ENCODE results near the gene BMS1. TPM values are rescaled to one million over a fixed set of nuclear protein-coding genes. Genes with fewer than 3 reads are reported as not detected.

BMS1 gene
- total RNA-seq, 4 donors from 2014 or later = 11.5 to 17.4 (median 16.7) TPM

GRCh38 chr10:42754155-42755027 is 28.2 kb upstream of the BMS1 start:
- no peaks in the 10 kb centered on the region for H3K36me3 ChIP-seq
- peak overlapping the region; percentile 24 to 60 (median 57) for H3K27ac ChIP-seq
- TF ChIP-seq CTCF (IDR thresholded peaks at IDR 0.05) = peak in 1 of 6 experiments; percentile 33
- no peak for TF ChIP-seq POLR2A (IDR thresholded peaks at IDR 0.05)
- peaks cover 11 to 48% (median 27%) of the 10 kb centered on the region in 3 donors for H3K4me1 ChIP-seq
- no peaks in the 10 kb centered on the region for H3K9me3 ChIP-seq
- WGBS, 2 donors = no CpG with 5 or more reads among the region's 89 CpGs
- intact Hi-C loops (cut with DNase I) = no loop called here
- H3K27me3 ChIP-seq = peaks cover 0 to 63% (median 3%) of the 10 kb centered on the region in 4 donors
- DNase-seq = no peak
- H3K4me3 ChIP-seq = peak overlapping the region; percentile 45 to 70 (median 63)

GRCh38 chr10:42755028-42755451 is 27.6 kb upstream of the BMS1 start:
- TF ChIP-seq CTCF (IDR thresholded peaks at IDR 0.05) = peak in 2 of 6 experiments; percentile 11 to 15
- no peak for TF ChIP-seq POLR2A (IDR thresholded peaks at IDR 0.05)
- Histone ChIP-seq H3K9me3 (no peaks in the 10 kb centered on the region), H3K27me3 (peaks cover 0 to 57% (median 3%) of the 10 kb centered on the region in 4 donors), H3K4me3 (peak overlapping the region; percentile 45 to 70 (median 63)), H3K36me3 (no peaks in the 10 kb centered on the region), H3K27ac (peak overlapping the region in 3 of 4 donors; percentile 56 to 60 (median 58)), H3K4me1 (peaks cover 11 to 48% (median 27%) of the 10 kb centered on the region in 3 donors)
- WGBS, 2 donors = no CpG with 5 or more reads among the region's 45 CpGs
- intact Hi-C loops (cut with DNase I) = no loop called here
- DNase-seq = no peak

- 80 to 84% methylated on average over 5 to 6 of the region's 10 CpGs for WGBS, 2 donors
Observed at GRCh38 chr10:42755556-42756093, 27.0 kb upstream of the BMS1 start.

GRCh38 chr10:42767906-42768305 is 14.7 kb upstream of the BMS1 start:
- intact Hi-C loops (cut with DNase I) = no loop called here
- no peak for TF ChIP-seq POLR2A (IDR thresholded peaks at IDR 0.05)
- TF ChIP-seq CTCF (IDR thresholded peaks at IDR 0.05) = no peak

More at GRCh38 chr10:42755556-42756093, 27.0 kb upstream of the BMS1 start:
- Histone ChIP-seq H3K4me3 (peak overlapping the region in 3 of 4 donors; percentile 60 to 70 (median 66)), H3K27ac (no peak overlapping the region), H3K36me3 (no peaks in the 10 kb centered on the region), H3K4me1 (peaks cover 11 to 48% (median 27%) of the 10 kb centered on the region in 3 donors), H3K27me3 (peaks cover 0 to 54% (median 3%) of the 10 kb centered on the region in 4 donors), H3K9me3 (no peaks in the 10 kb centered on the region)
- no peak for DNase-seq
- TF ChIP-seq CTCF (IDR thresholded peaks at IDR 0.05) (no peak), POLR2A (IDR thresholded peaks at IDR 0.05) (no peak)
- intact Hi-C loops (cut with DNase I) = no loop called here

More at GRCh38 chr10:42767906-42768305, 14.7 kb upstream of the BMS1 start:
- H3K9me3 ChIP-seq = no peaks in the 10 kb centered on the region
- H3K27ac ChIP-seq = no peak overlapping the region
- H3K4me3 ChIP-seq = no peak overlapping the region
- DNase-seq = no peak
- no peaks in the 10 kb centered on the region for H3K36me3 ChIP-seq
- peaks cover 0 to 7% (median 0%) of the 10 kb centered on the region in 4 donors for H3K27me3 ChIP-seq
- H3K4me1 ChIP-seq = no peaks in the 10 kb centered on the region
- 82 to 86% methylated on average over 19 to 20 of the region's 20 CpGs for WGBS, 2 donors
